Measurements from ENCODE around the gene RSPH6A. TPM values are rescaled to one million over a fixed set of nuclear protein-coding genes. Genes with fewer than 3 reads are reported as not detected.
A peak's percentile ranks its signal among the peaks of the same experiment; 100 is the strongest.

RSPH6A gene
- polyA plus RNA-seq, 1 of the 3 experiments (the other 2 are of a cell fraction) = 0.02 TPM

DNA sequence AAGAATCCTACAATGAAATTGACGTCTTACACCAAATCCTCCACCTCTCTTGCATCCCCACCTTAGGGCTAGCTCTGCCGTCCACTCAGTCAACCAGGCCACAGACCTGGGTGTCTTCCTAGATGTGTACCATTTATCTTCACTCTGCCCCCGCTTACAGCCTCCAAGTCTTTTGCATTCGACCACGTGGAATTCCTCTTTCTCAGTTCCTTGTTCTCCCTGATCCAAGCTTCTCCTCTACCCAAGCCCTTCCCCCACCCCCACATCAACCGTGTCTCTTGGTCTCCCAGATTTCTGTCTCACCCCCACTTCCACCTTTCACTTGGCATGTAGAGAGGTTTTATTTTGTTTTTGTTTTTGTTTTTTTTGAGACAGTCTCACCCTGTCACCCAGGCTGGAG lies 21.2 kb downstream of the RSPH6A start:
- H3K9ac ChIP-seq = no peak overlapping the region
- H3K4me1 ChIP-seq (ENCODE audit: control insufficient read depth in 1 of 2, insufficient read depth in 2 of 2, low read depth in 1 of 2, low read length in 1 of 2) = peaks cover 0 to 18% of the 10 kb centered on the region in 2 experiments; a peak in 1 of 4 replicates
- H3K4me3 ChIP-seq (ENCODE audit: low read depth in 2 of 2, low read length in 1 of 2) = no peak overlapping the region
- 75% methylated on average over 6 of the region's 6 CpGs for WGBS (ENCODE audit: low lambda C conversion rate)
- no peak overlapping the region for H3K27ac ChIP-seq (ENCODE audit: low read depth in 2 of 2, low read length in 1 of 2)
- no peaks in the 10 kb centered on the region for H3K9me2 ChIP-seq
- H3K4me2 ChIP-seq = no peak overlapping the region
- no peak overlapping the region for H2AFZ ChIP-seq (ENCODE audit: low read depth)
- no peaks in the 10 kb centered on the region for H4K20me1 ChIP-seq (ENCODE audit: insufficient read depth)
- H3F3A ChIP-seq (replicated peaks; ENCODE audit: insufficient read depth) = no peaks in the 10 kb centered on the region
- ChIA-PET POLR2A (no interaction called here), CTCF (interaction anchor here (1.4 to 3.9 kb wide), 3 partner anchors 23 to 89 kb away, joined by 3 to 33 read pairs (median 13); partner anchors contain the start of gene SIX5)
- peaks cover 11 to 18% of the 10 kb centered on the region in 2 experiments for H3K36me3 ChIP-seq (replicated peaks in 1 of 2; ENCODE audit: control insufficient read depth in 1 of 2, insufficient read depth in 2 of 2, low read length in 1 of 2)
- peaks cover 34% of the 10 kb centered on the region for H3K79me2 ChIP-seq (ENCODE audit: insufficient read depth)
- H3K9me3 ChIP-seq = no peaks in the 10 kb centered on the region
- DNase-seq = no peak
- no peak for TF ChIP-seq POLR2AphosphoS5 (IDR thresholded peaks at IDR 0.05; ENCODE audit: low read depth, low read length)
- H3K27me3 ChIP-seq (ENCODE audit: insufficient read depth) = no peaks in the 10 kb centered on the region

DNA sequence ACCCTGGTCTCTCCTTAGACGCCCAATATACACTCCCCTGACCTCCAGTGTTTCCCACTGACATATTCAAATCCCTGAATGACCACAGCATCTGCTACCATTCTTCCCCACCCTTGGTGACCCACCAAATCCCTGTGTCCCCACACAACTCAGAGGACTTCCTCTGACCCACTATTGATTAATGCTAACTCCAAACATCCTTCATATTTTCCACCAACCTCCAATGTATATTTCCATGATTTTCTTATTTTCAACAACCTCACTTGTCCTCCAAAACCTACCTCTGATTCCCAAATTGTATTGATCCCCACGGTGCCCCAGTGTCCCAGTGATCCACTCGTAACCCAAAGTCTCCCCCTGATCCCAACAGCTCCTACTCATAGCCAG lies 21.9 kb downstream of the RSPH6A start:
- no peak overlapping the region for H2AFZ ChIP-seq (ENCODE audit: low read depth)
- H3K9me3 ChIP-seq = no peaks in the 10 kb centered on the region
- no peak overlapping the region for H3K4me2 ChIP-seq
- 33% methylated on average over 3 of the region's 3 CpGs for WGBS (ENCODE audit: low lambda C conversion rate)
- H3K9ac ChIP-seq = no peak overlapping the region
- no peaks in the 10 kb centered on the region for H3F3A ChIP-seq (replicated peaks; ENCODE audit: insufficient read depth)
- H3K27ac ChIP-seq (ENCODE audit: low read depth in 2 of 2, low read length in 1 of 2) = peak overlapping the region in 1 of 2 experiments; percentile 55; a peak in 3 of 4 replicates
- H3K79me2 ChIP-seq (ENCODE audit: insufficient read depth) = peaks cover 41% of the 10 kb centered on the region
- DNase-seq = no peak
- TF ChIP-seq, protein P1, sequence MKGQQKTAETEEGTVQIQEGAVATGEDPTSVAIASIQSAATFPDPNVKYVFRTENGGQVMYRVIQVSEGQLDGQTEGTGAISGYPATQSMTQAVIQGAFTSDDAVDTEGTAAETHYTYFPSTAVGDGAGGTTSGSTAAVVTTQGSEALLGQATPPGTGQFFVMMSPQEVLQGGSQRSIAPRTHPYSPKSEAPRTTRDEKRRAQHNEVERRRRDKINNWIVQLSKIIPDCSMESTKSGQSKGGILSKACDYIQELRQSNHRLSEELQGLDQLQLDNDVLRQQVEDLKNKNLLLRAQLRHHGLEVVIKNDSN (IDR thresholded peaks at IDR 0.05; ENCODE audit: borderline replicate concordance, low read depth) = no peak
- no peak for TF ChIP-seq POLR2AphosphoS5 (IDR thresholded peaks at IDR 0.05; ENCODE audit: low read depth, low read length)
- TF ChIP-seq NFIC (IDR thresholded peaks at IDR 0.05; ENCODE audit: borderline replicate concordance) = no peak
- TF ChIP-seq, protein P2, sequence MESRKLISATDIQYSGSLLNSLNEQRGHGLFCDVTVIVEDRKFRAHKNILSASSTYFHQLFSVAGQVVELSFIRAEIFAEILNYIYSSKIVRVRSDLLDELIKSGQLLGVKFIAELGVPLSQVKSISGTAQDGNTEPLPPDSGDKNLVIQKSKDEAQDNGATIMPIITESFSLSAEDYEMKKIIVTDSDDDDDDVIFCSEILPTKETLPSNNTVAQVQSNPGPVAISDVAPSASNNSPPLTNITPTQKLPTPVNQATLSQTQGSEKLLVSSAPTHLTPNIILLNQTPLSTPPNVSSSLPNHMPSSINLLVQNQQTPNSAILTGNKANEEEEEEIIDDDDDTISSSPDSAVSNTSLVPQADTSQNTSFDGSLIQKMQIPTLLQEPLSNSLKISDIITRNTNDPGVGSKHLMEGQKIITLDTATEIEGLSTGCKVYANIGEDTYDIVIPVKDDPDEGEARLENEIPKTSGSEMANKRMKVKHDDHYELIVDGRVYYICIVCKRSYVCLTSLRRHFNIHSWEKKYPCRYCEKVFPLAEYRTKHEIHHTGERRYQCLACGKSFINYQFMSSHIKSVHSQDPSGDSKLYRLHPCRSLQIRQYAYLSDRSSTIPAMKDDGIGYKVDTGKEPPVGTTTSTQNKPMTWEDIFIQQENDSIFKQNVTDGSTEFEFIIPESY (IDR thresholded peaks at IDR 0.05; ENCODE audit: borderline replicate concordance, low read depth) = no peak
- no peak for TF ChIP-seq RAD21 (IDR thresholded peaks at IDR 0.05; ENCODE audit: low read length)
- no peak for TF ChIP-seq SIN3A (IDR thresholded peaks at IDR 0.05; ENCODE audit: borderline replicate concordance, low read depth, low read length)
- no peak for TF ChIP-seq MXI1 (IDR thresholded peaks at IDR 0.05; ENCODE audit: low read depth, low read length)
- TF ChIP-seq FOXM1 (IDR thresholded peaks at IDR 0.05; ENCODE audit: low read depth) = no peak
- TF ChIP-seq RCOR1 (IDR thresholded peaks at IDR 0.05; ENCODE audit: low read length) = no peak
- TF ChIP-seq, protein P3, sequence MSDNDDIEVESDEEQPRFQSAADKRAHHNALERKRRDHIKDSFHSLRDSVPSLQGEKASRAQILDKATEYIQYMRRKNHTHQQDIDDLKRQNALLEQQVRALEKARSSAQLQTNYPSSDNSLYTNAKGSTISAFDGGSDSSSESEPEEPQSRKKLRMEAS (IDR thresholded peaks at IDR 0.05; ENCODE audit: low read depth) = no peak
- TF ChIP-seq, protein P4, sequence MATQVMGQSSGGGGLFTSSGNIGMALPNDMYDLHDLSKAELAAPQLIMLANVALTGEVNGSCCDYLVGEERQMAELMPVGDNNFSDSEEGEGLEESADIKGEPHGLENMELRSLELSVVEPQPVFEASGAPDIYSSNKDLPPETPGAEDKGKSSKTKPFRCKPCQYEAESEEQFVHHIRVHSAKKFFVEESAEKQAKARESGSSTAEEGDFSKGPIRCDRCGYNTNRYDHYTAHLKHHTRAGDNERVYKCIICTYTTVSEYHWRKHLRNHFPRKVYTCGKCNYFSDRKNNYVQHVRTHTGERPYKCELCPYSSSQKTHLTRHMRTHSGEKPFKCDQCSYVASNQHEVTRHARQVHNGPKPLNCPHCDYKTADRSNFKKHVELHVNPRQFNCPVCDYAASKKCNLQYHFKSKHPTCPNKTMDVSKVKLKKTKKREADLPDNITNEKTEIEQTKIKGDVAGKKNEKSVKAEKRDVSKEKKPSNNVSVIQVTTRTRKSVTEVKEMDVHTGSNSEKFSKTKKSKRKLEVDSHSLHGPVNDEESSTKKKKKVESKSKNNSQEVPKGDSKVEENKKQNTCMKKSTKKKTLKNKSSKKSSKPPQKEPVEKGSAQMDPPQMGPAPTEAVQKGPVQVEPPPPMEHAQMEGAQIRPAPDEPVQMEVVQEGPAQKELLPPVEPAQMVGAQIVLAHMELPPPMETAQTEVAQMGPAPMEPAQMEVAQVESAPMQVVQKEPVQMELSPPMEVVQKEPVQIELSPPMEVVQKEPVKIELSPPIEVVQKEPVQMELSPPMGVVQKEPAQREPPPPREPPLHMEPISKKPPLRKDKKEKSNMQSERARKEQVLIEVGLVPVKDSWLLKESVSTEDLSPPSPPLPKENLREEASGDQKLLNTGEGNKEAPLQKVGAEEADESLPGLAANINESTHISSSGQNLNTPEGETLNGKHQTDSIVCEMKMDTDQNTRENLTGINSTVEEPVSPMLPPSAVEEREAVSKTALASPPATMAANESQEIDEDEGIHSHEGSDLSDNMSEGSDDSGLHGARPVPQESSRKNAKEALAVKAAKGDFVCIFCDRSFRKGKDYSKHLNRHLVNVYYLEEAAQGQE (IDR thresholded peaks at IDR 0.05; ENCODE audit: low read depth, low read length) = no peak
- TF ChIP-seq ELF1 (IDR thresholded peaks at IDR 0.05) = no peak
- TF ChIP-seq MEF2A (IDR thresholded peaks at IDR 0.05; ENCODE audit: borderline replicate concordance, low read depth) = no peak
- TF ChIP-seq FOXJ3 (CRISPR knock-in tag; IDR thresholded peaks at IDR 0.05) = no peak
- TF ChIP-seq CHD2 (IDR thresholded peaks at IDR 0.05; ENCODE audit: low read length, partially characterized antibody) = no peak
- no peak for TF ChIP-seq JUND (IDR thresholded peaks at IDR 0.05)
- CTCF ChIA-PET = interaction anchor here (1.0 to 3.9 kb wide), 5 partner anchors 24 to 100 kb away, joined by 3 to 33 read pairs (median 5); partner anchors contain the start of gene SIX5
- POLR2A ChIA-PET = interaction anchor here (0.6 to 1.0 kb wide), 2 partner anchors 24 to 76 kb away, joined by 3 read pairs; partner anchors contain the start of gene SIX5
- no peaks in the 10 kb centered on the region for H3K27me3 ChIP-seq (ENCODE audit: insufficient read depth)
- H3K4me3 ChIP-seq (ENCODE audit: low read depth in 2 of 2, low read length in 1 of 2) = no peak overlapping the region
- peaks cover 13 to 24% of the 10 kb centered on the region in 2 experiments for H3K36me3 ChIP-seq (replicated peaks in 1 of 2; ENCODE audit: control insufficient read depth in 1 of 2, insufficient read depth in 2 of 2, low read length in 1 of 2)
- peaks cover 0 to 18% of the 10 kb centered on the region in 2 experiments; a peak in 1 of 4 replicates for H3K4me1 ChIP-seq (ENCODE audit: control insufficient read depth in 1 of 2, insufficient read depth in 2 of 2, low read depth in 1 of 2, low read length in 1 of 2)
- H3K9me2 ChIP-seq = no peaks in the 10 kb centered on the region
- H4K20me1 ChIP-seq (ENCODE audit: insufficient read depth) = no peaks in the 10 kb centered on the region
